Prostate gland (tissue), 2 donors: Measurements from ENCODE around the gene HARS2. TPM values are rescaled to one million over a fixed set of nuclear protein-coding genes. Genes with fewer than 3 reads are reported as not detected.
"Not testable (repeated sequence)": the region's sequence is repeated elsewhere in the genome, so short reads cannot be mapped to it uniquely, and the experiment has no call there.

Source experiments
- DNase-seq: peaks from one replicate; pipeline ENCODE4 v3.0.0-alpha.2; 2019; ENCODE audit warnings: low spot score
- H3K27ac ChIP-seq, 2 donors: fragments of 200-600 bp; sonication (generic); 2 replicates each; pipeline ENCODE4 v1.5.1; 2017 to 2019
- H3K27me3 ChIP-seq: fragments of 200-600 bp; sonication (generic); replicated peaks from 2 replicates; pipeline ENCODE4 v1.5.1; 2019; ENCODE audit not compliant: insufficient read depth
- H3K36me3 ChIP-seq, 2 donors: fragments of 200-600 bp; sonication (generic); 1 replicate in 1 of 2; 2 replicates in 1 of 2; pipeline versions ENCODE4 v1.5.1 to v1.8.1; 2017 to 2019
- H3K4me1 ChIP-seq: fragments of 200-600 bp; sonication (generic); replicated peaks from 2 replicates; pipeline ENCODE4 v1.5.1; 2019
- H3K4me3 ChIP-seq, 2 donors: fragments of 200-600 bp; sonication (generic); 2 replicates each; pipeline ENCODE4 v1.5.1; 2017 to 2019
- H3K9me3 ChIP-seq: fragments of 200-600 bp; sonication (generic); 2 replicates; pipeline ENCODE4 v1.5.1; 2017
- POLR2A ChIP-seq: fragments of 450-650 bp; IDR thresholded peaks from one replicate; pipeline ENCODE4 v1.6.1; 2016; ENCODE audit warnings: antibody characterized with exemption, mild to moderate bottlenecking
- POLR2AphosphoS5 ChIP-seq: sonication (generic); formaldehyde crosslinking; IDR thresholded peaks from one replicate; pipeline ENCODE4 v1.6.1; 2017; ENCODE audit warnings: antibody characterized with exemption
- WGBS: methylation state at CpG from one replicate; pipeline ENCODE4 v1.1.5; 2018; 5-methylcytosine and 5-hydroxymethylcytosine counted together
- intact Hi-C: fragments of 100-400 bp; cut with DNase I; formaldehyde crosslinking; loops from one replicate; pipeline ENCODE4 v1.14.2; 2022
- total RNA-seq, 2 donors: library from RNA; depleted of rRNA; stranded (reverse); fragments of >200 nt; gene quantifications; one replicate each; pipeline ENCODE4 v1.1.0, GENCODE V29; 2016
- TF ChIP-seq, protein P1 (sequence below), 4 experiments: fragments of 200-600 bp in 2 of 4; fragments of 450-650 bp in 2 of 4; sonication (generic) in 2 of 4; IDR thresholded peaks; 1 replicate in 3 of 4; 2 replicates in 1 of 4; pipeline ENCODE4 v1.5.1; 2016 to 2019; ENCODE audit warnings: antibody characterized with exemption in 4 of 4, mild to moderate bottlenecking in 2 of 4, moderate library complexity in 2 of 4

HARS2 gene
- total RNA-seq, 2 donors from 2014 or later, result 23.9 to 28.1 TPM

GRCh38 chr5:140711794-140712193, 20.5 kb downstream of the HARS2 start:
- intact Hi-C loops, result loop anchor here (10.0 kb wide), 1 partner anchor 337 kb away; no protein-coding TSS in a partner anchor
- no peak for DNase-seq
- Histone ChIP-seq H3K27ac (peak overlapping the region in 1 of 2 donors; percentile 95), H3K4me3 (no peak overlapping the region), H3K27me3 (no peaks in the 10 kb centered on the region), H3K9me3 (no peaks in the 10 kb centered on the region), H3K36me3 (no peaks in the 10 kb centered on the region), H3K4me1 (no peaks in the 10 kb centered on the region)
- TF ChIP-seq, protein P1, sequence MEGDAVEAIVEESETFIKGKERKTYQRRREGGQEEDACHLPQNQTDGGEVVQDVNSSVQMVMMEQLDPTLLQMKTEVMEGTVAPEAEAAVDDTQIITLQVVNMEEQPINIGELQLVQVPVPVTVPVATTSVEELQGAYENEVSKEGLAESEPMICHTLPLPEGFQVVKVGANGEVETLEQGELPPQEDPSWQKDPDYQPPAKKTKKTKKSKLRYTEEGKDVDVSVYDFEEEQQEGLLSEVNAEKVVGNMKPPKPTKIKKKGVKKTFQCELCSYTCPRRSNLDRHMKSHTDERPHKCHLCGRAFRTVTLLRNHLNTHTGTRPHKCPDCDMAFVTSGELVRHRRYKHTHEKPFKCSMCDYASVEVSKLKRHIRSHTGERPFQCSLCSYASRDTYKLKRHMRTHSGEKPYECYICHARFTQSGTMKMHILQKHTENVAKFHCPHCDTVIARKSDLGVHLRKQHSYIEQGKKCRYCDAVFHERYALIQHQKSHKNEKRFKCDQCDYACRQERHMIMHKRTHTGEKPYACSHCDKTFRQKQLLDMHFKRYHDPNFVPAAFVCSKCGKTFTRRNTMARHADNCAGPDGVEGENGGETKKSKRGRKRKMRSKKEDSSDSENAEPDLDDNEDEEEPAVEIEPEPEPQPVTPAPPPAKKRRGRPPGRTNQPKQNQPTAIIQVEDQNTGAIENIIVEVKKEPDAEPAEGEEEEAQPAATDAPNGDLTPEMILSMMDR (IDR thresholded peaks at IDR 0.05), result no peak
- TF ChIP-seq POLR2A, result no peak
- no peak for TF ChIP-seq POLR2AphosphoS5
- 73% methylated on average over 1 of the region's 1 CpG for WGBS

DNA sequence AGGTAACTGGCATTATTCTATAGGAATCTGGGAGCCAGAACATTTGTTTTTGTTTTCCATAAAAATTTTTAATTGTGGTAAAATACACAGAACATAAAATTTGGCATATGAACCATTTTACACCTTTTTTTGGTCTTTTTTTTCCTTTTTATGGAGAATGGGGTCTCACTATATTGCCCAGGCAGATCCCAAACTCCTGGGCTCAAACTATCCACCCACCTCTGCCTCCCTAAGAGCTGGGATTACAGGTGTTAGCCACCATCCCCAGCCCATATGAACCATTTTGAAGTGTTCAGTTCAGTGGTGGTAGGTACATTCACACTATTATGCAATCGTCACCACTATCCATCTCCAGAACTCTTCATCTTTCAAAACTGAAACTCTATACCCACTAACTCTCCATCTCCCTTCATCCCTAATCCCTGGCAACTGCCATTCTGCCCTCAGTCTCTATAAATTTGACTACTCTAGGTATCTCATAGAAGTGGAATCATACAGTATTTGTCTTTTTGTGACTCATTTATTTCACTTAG, 22.4 kb downstream of the HARS2 start:
- Histone ChIP-seq H3K27me3 (no peaks in the 10 kb centered on the region), H3K4me3 (no peak overlapping the region), H3K4me1 (no peaks in the 10 kb centered on the region), H3K9me3 (no peaks in the 10 kb centered on the region), H3K36me3 (no peaks in the 10 kb centered on the region), H3K27ac (no peak overlapping the region)
- intact Hi-C loops, result loop anchor here (10.0 kb wide), 1 partner anchor 339 kb away; no protein-coding TSS in a partner anchor
- TF ChIP-seq POLR2AphosphoS5 (no peak), POLR2A (no peak)
- TF ChIP-seq, protein P1 (IDR thresholded peaks at IDR 0.05), result no peak
- DNase-seq, result no peak
- WGBS, result 87% methylated on average over 1 of the region's 1 CpG

DNA sequence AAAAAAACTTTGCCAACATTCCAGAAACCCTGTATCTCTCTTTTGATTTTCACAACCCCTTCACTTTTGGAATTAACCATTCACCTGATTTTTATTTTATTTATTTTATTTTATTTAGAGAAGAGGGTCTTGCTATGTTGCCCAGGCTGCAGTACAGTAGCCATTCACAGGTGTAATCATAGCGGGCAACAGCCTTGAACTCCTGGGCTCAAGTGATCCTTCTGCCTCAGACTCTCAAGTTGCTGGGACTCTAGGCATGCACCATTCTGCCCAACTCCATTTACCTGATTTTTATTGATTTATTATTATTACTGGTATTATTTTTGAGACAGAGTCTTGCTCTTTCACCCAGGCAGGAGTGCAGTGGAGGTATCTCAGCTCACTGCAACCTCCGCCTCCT, 25.0 kb downstream of the HARS2 start:
- not testable (repeated sequence) for H3K36me3 ChIP-seq, H3K4me1 ChIP-seq, H3K27me3 ChIP-seq, H3K27ac ChIP-seq, H3K9me3 ChIP-seq, H3K4me3 ChIP-seq, DNase-seq
- 95% methylated on average over 2 of the region's 2 CpGs for WGBS
- intact Hi-C loops, result loop anchor here (10.0 kb wide), 1 partner anchor 341 kb away; no protein-coding TSS in a partner anchor

DNA sequence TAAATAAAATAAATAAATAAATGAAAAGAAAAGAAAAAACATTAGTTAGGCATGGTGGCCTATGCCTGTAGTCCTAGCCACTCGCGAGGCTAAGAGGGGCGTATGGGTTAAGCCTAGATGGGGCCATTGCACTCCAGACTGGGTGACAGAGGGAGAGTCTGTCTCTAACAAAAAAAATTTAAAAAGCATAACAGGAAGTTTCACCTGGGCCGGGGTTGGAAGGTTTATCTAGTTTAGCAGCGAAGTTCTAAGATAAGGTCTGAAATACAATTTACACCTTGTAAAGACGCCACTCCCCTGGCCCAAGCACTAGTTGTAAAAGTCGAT, 27.0 kb downstream of the HARS2 start:
- TF ChIP-seq POLR2A (no peak), POLR2AphosphoS5 (no peak)
- TF ChIP-seq, protein P1 (IDR thresholded peaks at IDR 0.05), result no peak
- H3K27ac ChIP-seq, result peak overlapping the region; percentile 14
- no peaks in the 10 kb centered on the region for H3K27me3 ChIP-seq
- H3K36me3 ChIP-seq, result no peaks in the 10 kb centered on the region
- no peak for DNase-seq
- no peak overlapping the region for H3K4me3 ChIP-seq
- no peaks in the 10 kb centered on the region for H3K9me3 ChIP-seq
- no peaks in the 10 kb centered on the region for H3K4me1 ChIP-seq
- WGBS, result 47% methylated on average over 7 of the region's 7 CpGs
- intact Hi-C loops, result loop anchor here (10.0 kb wide), 1 partner anchor 343 kb away; no protein-coding TSS in a partner anchor

DNA sequence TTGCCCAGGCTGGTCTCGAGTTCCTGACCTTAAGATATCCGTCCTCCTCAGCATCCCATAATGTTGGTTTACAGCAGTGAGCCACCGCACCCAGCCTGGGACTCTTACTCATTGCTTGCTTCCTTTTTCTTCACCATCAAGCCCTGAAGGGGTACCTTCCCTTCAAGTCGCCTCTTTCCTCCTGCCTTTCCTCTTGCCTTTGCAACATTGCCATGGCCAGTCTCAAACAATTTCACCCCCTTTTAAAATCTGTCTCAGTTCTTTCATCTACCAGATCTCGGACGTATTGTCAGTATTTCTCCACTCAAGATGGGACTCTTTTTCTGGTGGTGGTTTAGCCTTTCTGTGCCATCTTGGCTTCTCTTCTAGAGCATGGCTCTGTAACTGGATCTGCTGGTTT, 29.5 kb downstream of the HARS2 start:
- H3K36me3 ChIP-seq, H3K4me3 ChIP-seq, DNase-seq, H3K27ac ChIP-seq, H3K9me3 ChIP-seq, intact Hi-C loops, H3K27me3 ChIP-seq, H3K4me1 ChIP-seq: not testable (repeated sequence)
- 44% methylated on average over 6 of the region's 6 CpGs for WGBS

GRCh38 chr5:140721395-140721794, 30.1 kb downstream of the HARS2 start:
- H3K9me3 ChIP-seq, H3K27ac ChIP-seq, H3K27me3 ChIP-seq, H3K4me3 ChIP-seq, intact Hi-C loops, DNase-seq, H3K4me1 ChIP-seq, H3K36me3 ChIP-seq: not testable (repeated sequence)
- WGBS, result 68% methylated on average over 5 of the region's 5 CpGs
